Left renal pelvis (tissue), 4 donors: ENCODE measurements around the gene ARFGAP2. TPM values are rescaled to one million over a fixed set of nuclear protein-coding genes. Genes with fewer than 3 reads are reported as not detected.

Experiments used
- DNase-seq, 4 donors: peaks; one replicate each; pipeline ENCODE4 v3.0.0-alpha.2; 2013; ENCODE audit warnings: low read depth in 4 of 4, low spot score in 3 of 4
- polyA plus RNA-seq, 4 donors: library from polyadenylated mRNA; unstranded; fragments of 120-200 nt; gene quantifications; one replicate each; pipeline ENCODE4 v1.2.1, GENCODE V29; 2013; ENCODE audit not compliant: insufficient read length in 4 of 4

ARFGAP2 gene
- polyA plus RNA-seq, 4 donors: 57.2 to 90.1 (median 79.6) TPM

GRCh38 chr11:47172740-47173336 is 3.8 kb downstream of the ARFGAP2 start:
- DNase-seq: no peak

DNA sequence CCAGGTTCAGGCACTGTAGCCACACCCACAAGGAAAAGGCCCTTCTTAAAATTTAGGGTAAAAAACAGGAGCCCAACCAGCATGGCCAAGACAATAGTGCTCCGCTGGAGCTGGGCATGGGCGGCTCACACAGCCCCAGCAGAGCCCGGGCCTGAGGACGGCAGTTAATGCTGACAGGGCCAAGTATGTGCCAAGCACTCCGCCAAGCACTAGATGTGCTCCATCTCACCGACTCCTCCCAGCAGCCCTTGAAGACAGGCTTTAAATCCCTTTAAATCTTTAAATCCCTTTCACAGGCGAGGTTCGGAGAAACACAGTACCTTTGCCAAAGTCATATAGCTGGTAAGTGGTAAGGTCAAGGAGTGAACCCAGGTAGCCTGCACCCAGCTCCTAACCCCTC is 4.8 kb downstream of the ARFGAP2 start:
- no peak for DNase-seq

- DNase-seq: no peak
Observed at GRCh38 chr11:47171061-47171838, 5.4 kb downstream of the ARFGAP2 start.

DNA sequence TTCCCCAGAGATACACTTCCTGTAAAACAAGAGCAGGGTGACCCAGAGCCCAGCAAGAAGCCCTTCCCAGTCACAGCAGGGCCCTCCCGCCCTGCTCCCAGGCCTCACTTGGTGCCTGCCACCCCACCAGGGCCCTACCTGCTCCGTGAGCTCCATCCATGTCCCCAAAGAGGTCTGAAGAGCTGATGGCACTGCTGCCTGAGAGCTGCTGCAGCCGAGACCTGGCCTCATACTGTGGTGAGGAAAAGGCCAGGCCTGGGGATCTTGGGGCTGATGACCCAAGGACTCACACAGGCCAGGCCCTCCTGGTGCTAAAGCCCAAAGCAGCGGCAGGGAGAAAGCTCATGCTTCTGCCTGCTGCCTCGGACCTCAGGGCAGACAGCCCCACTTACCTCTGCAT is 10.3 kb downstream of the ARFGAP2 start:
- DNase-seq: no peak

- DNase-seq: no peak
Observed at GRCh38 chr11:47165253-47165840, 11.3 kb downstream of the ARFGAP2 start.

- no peak for DNase-seq
Observed at GRCh38 chr11:47164321-47164720, 12.4 kb downstream of the ARFGAP2 start.

DNA sequence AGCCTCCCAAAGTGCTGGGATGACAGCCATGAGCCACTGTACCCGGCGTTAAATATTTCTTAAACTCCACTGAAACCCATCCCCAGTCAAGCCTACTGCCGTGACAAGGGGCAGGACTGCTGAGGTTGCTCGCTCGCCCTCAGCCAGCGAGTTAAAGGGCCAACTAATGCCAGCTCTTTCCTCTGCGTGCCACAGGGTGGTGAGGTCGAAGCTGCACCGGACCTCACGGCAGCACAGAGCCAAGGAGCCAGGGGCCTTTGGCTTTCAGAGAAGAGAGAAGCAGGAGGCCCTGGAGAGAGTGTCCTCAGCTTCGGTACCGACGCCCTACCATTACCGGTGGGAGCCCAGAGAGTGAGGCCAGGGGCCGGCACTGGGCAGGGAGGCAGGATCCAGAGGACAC is 12.8 kb downstream of the ARFGAP2 start:
- no peak for DNase-seq

DNA sequence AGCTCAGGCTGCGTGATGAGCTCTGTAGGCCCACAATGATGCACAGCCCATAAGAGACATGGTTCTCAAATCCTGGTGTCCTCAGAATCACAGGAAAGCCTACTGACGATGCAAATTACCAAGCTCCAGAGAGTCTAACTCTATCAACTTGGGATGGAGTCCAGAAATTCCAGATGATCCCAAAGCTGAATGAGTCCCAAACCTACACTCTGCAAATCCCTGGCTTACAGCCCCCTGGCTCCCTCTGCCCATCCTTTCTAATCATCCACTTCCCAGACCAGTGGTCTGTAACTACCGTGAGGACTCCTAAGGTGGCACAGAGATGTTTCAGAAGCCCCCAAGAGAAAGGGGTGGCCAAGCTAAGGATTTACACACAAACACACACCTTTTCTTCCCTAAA is 13.5 kb downstream of the ARFGAP2 start:
- DNase-seq: no peak

DNA sequence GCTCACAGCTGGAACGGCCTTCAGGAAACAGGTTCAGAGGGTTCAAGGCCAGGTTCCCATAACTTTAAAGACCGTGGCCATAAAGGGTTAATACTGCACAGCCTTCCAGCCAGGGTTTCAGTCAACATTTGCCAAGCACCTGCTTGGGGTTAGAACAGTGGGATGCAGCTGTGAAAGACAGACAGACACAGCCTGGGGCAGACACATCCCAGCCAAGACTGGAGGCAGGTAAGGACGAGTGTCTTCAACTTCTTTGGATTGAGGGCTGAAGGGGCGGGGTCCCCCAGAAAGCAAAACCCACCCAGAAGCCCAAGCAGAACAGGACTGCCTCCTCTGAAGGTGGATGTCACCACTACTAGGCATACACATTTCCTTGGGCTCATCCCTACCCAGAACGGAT is 14.3 kb downstream of the ARFGAP2 start:
- no peak for DNase-seq

DNA sequence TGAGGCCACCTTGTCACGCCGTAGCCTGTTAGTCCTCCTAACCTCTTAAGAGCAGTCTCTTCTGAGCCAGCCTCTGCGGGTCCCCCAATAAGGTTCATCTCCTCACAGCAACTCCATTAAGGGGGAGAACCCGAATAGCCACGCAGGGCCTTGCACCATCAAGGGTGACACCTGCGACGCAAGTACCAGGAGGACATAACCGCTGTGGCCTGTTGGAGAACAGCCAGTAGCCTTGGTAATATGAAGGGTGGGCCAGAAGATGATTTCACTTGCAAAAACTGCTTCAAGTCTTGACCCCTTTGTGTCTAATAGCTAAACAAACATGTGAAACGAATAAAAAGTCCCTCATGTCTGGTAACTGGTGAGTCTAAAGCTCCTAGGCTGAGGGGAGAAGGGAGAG is 14.8 kb downstream of the ARFGAP2 start:
- no peak for DNase-seq

GRCh38 chr11:47161134-47161854 is 15.4 kb downstream of the ARFGAP2 start:
- no peak for DNase-seq

DNA sequence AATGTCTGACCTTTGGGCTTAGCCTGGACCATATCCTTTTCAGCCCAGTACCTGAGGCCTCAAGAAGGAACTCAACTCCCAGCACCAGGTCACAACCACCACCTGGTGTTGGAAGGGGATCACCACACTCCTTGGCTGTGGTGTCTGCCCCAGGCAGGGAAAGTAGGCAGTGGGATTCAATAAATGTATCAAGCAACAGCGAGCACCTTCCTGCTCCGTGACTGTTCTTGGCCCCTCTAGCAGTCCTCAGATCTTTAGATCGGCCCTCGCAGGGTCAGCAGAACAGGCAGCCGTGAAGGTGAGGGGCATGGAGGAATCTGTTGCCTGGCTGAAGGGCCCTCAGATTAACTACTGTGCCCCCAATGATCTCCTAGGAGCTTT is 15.9 kb downstream of the ARFGAP2 start:
- no peak for DNase-seq

DNA sequence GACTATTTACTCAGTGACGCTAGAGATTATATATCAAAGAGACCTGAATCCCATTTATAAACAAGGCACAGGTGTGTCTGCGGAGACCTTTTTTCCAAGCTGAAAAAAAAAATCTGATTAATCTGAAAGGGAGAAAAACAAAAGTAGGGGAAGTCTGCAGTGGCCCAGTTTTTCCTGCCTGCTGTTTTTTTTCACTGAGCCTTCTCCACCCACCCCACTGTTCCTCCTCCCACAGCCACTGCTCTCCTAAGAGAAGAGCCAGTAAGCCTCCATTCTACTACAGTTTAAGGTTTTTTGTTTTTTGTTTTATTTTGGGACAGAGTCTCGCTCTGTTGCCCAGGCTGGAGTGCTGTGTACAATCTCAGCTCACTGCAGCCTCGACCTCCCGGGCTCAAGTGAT is 18.4 kb downstream of the ARFGAP2 start:
- DNase-seq: no peak

- DNase-seq: no peak
Observed at GRCh38 chr11:47157805-47158204, 18.9 kb downstream of the ARFGAP2 start.

DNA sequence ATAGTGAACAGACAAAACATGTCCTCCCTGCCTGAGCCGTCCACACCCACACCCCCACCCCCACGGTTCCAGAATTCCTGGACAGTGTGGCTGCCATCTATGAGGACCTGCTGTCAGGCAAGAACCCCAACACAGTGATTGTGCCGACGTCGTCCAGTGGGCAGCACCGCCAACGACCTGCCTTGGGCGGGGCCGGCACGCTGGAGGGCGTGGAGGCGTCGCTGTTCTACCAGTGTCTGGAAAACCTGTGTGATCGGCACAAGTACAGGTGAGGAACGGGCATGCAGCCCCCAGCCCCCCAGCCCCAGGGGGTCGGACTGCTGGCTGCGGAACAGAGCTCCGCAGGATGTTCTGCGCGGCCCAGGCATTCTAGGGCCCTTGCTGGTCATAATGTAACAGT is 19.7 kb downstream of the ARFGAP2 start:
- no peak for DNase-seq

DNA sequence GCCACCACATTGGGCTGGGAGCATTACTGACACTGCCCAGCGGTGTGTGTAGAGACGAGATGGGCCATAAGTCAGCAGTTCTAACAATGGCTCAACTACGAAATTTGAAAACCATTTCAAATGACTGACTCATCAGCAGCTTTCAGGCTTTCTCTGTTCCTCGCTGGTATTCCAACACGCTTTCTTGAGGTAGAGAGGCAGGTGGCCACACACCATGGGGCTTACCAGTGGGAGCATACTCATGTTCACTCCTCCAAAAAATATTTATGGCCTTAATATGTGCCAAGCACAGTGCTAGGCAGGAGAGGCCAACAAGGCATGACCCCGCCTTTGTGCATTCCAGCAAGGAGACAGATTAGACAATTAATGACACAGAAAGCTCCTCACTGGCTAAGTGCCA is 20.3 kb downstream of the ARFGAP2 start:
- no peak for DNase-seq

GRCh38 chr11:47155879-47156278 is 20.8 kb downstream of the ARFGAP2 start:
- no peak for DNase-seq

GRCh38 chr11:47154616-47155570 is 21.8 kb downstream of the ARFGAP2 start:
- DNase-seq: no peak

- peak in 3 of 4 donors; percentile 54 to 64 (median 55) for DNase-seq
Observed at GRCh38 chr11:47152953-47153950, 23.4 kb downstream of the ARFGAP2 start.
